Ishikawa (cell line): ENCODE data around the gene STK32C.

Source experiments
- CEBPB ChIP-seq: IDR thresholded peaks from 2 replicates; pipeline ENCODE4 v1.6.1; 2012
- CREB1 ChIP-seq: IDR thresholded peaks from 2 replicates; pipeline ENCODE4 v1.6.1; 2012; ENCODE audit warnings: low read depth
- EGR1 ChIP-seq: IDR thresholded peaks from 2 replicates; pipeline ENCODE4 v1.6.1; 2012
- EP300 ChIP-seq: IDR thresholded peaks from 2 replicates; pipeline ENCODE4 v1.6.1; 2012; ENCODE audit warnings: borderline replicate concordance
- FOXM1 ChIP-seq: IDR thresholded peaks from 2 replicates; pipeline ENCODE4 v1.6.1; 2012; ENCODE audit warnings: low read depth, borderline replicate concordance
- NFIC ChIP-seq: IDR thresholded peaks from 2 replicates; pipeline ENCODE4 v1.6.1; 2012
- RAD21 ChIP-seq: IDR thresholded peaks from 2 replicates; pipeline ENCODE4 v1.6.1; 2012; ENCODE audit warnings: low read depth
- TAF1 ChIP-seq: IDR thresholded peaks from 2 replicates; pipeline ENCODE4 v1.6.1; 2012; ENCODE audit warnings: low read depth, mild to moderate bottlenecking
- TCF12 ChIP-seq: IDR thresholded peaks from 2 replicates; pipeline ENCODE4 v1.6.1; 2012; ENCODE audit warnings: low read depth
- TEAD4 ChIP-seq: IDR thresholded peaks from 2 replicates; pipeline ENCODE4 v1.6.1; 2012
- YY1 ChIP-seq: IDR thresholded peaks from 2 replicates; pipeline ENCODE4 v1.6.1; 2012; ENCODE audit warnings: low read depth
- ZBTB7A ChIP-seq: IDR thresholded peaks from 2 replicates; pipeline ENCODE4 v1.6.1; 2012; ENCODE audit warnings: low read depth
- TF ChIP-seq, protein P1 (sequence below): IDR thresholded peaks from 2 replicates; pipeline ENCODE4 v1.6.1; 2012; ENCODE audit warnings: low read depth, mild to moderate bottlenecking
- TF ChIP-seq, protein P2 (sequence below): IDR thresholded peaks from 2 replicates; pipeline ENCODE4 v1.6.1; 2012
- TF ChIP-seq, protein P3 (sequence below): IDR thresholded peaks from 2 replicates; pipeline ENCODE4 v1.6.1; 2012

Gene STK32C

DNA sequence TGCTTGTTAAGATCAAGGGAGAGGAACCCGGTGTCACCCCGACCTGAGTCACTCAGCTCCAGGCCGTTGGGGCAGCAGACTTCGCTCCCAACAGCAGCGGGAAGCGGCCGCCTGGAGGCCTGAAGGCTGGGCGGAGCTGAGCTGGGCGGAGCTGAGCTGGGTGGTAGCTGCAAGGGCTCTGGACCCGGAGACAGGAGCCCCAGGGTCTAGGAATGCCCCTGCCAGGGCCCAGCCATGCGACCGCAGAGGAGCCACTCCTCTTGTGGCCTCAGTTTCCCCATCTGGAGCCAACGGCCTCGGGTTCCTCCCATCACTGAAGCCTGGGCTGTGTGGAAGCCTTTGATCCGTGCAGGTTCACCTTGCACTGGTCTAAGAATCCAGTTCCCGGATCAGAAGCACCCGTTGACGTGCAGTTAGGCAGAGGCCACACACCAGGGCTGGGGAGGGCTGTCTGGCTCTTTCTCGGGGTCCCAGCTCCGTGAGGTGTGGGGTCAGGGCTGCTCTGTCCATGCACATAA lies 142.9 kb downstream of the STK32C start:
- no peak for TF ChIP-seq EP300
- TF ChIP-seq, protein P1, sequence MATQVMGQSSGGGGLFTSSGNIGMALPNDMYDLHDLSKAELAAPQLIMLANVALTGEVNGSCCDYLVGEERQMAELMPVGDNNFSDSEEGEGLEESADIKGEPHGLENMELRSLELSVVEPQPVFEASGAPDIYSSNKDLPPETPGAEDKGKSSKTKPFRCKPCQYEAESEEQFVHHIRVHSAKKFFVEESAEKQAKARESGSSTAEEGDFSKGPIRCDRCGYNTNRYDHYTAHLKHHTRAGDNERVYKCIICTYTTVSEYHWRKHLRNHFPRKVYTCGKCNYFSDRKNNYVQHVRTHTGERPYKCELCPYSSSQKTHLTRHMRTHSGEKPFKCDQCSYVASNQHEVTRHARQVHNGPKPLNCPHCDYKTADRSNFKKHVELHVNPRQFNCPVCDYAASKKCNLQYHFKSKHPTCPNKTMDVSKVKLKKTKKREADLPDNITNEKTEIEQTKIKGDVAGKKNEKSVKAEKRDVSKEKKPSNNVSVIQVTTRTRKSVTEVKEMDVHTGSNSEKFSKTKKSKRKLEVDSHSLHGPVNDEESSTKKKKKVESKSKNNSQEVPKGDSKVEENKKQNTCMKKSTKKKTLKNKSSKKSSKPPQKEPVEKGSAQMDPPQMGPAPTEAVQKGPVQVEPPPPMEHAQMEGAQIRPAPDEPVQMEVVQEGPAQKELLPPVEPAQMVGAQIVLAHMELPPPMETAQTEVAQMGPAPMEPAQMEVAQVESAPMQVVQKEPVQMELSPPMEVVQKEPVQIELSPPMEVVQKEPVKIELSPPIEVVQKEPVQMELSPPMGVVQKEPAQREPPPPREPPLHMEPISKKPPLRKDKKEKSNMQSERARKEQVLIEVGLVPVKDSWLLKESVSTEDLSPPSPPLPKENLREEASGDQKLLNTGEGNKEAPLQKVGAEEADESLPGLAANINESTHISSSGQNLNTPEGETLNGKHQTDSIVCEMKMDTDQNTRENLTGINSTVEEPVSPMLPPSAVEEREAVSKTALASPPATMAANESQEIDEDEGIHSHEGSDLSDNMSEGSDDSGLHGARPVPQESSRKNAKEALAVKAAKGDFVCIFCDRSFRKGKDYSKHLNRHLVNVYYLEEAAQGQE = no peak
- no peak for TF ChIP-seq RAD21
- no peak for TF ChIP-seq YY1
- TF ChIP-seq, protein P2, sequence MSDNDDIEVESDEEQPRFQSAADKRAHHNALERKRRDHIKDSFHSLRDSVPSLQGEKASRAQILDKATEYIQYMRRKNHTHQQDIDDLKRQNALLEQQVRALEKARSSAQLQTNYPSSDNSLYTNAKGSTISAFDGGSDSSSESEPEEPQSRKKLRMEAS = no peak
- TF ChIP-seq TEAD4 = no peak
- no peak for TF ChIP-seq CREB1
- TF ChIP-seq ZBTB7A = no peak
- no peak for TF ChIP-seq FOXM1
- no peak for TF ChIP-seq NFIC
- TF ChIP-seq CEBPB = no peak
- no peak for TF ChIP-seq TAF1
- TF ChIP-seq, protein P3, sequence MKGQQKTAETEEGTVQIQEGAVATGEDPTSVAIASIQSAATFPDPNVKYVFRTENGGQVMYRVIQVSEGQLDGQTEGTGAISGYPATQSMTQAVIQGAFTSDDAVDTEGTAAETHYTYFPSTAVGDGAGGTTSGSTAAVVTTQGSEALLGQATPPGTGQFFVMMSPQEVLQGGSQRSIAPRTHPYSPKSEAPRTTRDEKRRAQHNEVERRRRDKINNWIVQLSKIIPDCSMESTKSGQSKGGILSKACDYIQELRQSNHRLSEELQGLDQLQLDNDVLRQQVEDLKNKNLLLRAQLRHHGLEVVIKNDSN = no peak
- TF ChIP-seq EGR1 = no peak
- TF ChIP-seq TCF12 = no peak

DNA sequence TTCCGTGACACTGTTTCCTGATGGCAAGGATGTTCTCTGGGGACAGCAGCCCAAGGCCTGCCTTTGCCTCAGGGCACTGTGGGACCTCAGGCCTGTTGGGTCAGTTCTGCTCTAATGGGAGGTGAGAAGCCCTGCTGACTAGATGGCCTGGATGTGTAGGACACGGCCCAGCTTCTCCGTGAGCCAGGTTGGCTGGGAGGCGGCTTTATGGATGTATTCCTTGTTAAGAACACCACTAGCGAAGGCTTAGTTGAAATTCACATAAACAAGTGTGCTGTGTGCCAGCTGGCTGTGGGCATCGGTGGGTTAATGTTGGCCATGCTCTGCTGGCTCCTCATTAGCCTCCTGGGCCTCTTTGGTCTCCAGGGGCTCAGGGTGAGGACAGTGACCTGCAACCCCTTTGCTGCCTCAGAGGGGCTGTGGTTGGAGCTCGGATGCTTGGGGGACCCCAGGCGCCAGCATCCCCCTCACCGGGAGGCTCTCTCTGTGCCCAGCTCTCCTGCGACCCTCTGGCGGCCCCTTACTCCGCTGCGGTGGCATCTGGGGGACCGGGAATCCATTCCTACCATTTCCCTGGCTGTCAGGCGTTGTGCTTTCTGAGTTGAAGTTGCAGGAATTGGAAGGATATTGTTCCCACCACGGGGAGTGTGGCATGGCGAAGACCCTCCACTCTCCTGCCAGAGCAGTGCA lies 143.8 kb downstream of the STK32C start:
- TF ChIP-seq CREB1 (no peak), YY1 (no peak), FOXM1 (no peak), ZBTB7A (no peak), EGR1 (no peak), CEBPB (no peak), TAF1 (no peak), EP300 (no peak), RAD21 (no peak), NFIC (no peak)
- TF ChIP-seq, protein P3 = no peak
- TF ChIP-seq, protein P2 = no peak

DNA sequence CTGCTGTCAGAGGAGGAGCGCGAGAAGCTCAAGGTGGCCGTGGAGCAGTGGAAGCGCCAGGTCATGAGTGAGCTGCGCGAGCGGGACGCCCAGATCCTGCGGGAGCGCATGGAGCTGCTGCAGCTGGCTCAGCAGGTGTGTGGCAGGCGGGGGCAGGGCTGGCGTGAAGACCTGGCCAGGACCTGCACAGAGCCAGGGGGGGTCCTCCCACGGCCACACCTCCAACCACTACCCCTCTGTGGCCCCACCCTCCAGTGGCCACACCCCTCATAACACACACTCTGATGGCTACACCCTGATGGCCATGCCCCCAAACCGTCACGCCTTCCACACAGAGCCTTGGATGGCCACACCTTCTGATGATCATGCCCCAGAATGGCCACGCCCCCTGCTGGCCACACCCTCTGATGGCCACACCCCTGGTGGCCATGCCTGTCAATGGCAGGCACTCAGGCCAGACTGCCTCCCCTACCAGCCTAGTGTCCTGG lies 144.4 kb downstream of the STK32C start:
- TF ChIP-seq EGR1 (0 out of 2 replicates have a peak, but pooled peaks have one; percentile 23), YY1 (peak; percentile 60), FOXM1 (no peak), TCF12 (peak; percentile 70; the same call in 1 of the 2 replicates), RAD21 (no peak; the same call in 1 of the 2 replicates), CREB1 (no peak), CEBPB (no peak), TEAD4 (no peak), TAF1 (no peak), ZBTB7A (no peak), NFIC (0 out of 2 replicates have a peak, but pooled peaks have one; percentile 20), EP300 (no peak)
- TF ChIP-seq, protein P3 = no peak
- TF ChIP-seq, protein P1 = no peak
- TF ChIP-seq, protein P2 = peak; percentile 76

DNA sequence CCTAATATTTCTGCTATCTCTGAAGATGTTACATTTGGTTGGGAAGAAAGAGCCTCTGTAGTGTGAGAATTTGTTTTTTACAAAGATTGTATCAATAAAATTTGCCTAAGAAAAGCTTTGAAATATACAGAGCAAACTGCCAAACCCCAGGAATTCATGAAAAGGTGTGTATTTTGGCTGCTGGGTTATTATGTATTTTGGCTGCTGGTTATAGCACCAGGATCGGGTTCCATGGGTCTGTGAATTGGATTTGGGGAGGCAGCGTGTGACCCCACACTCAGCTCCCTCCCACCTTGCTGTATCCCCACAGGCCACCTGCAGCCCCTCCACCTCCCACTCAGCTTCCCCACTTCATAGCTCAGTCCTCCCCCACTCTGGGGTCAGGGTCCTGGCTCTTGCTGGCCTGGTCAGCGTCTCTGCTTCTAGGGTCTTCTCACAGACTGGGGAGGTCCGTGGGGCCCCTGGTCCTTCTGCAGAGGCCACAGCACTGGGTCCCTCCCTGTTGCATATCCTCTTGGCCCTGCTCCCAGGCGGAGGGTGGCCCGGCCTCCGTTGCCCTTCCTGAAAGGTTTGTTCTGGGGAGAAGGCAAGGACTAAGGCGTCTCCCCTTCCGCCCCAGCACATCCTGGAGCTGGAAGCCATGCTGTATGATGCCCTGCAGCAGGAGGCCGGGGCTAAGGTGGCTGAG lies 145.0 kb downstream of the STK32C start:
- TF ChIP-seq EGR1 (no peak), EP300 (no peak), FOXM1 (no peak), TCF12 (no peak), CEBPB (no peak), TEAD4 (no peak), CREB1 (no peak)
- TF ChIP-seq, protein P2 = no peak
- TF ChIP-seq, protein P1 = no peak
